Osteoblast (primary cell): ENCODE measurements around the gene CPNE8. TPM values are rescaled to one million over a fixed set of nuclear protein-coding genes. Genes with fewer than 3 reads are reported as not detected.

ENCODE experiments used
- DNase-seq: peaks from one replicate; pipeline ENCODE4 v3.0.0; 2011; ENCODE audit warnings: low spot score, mixed read lengths; ENCODE audit not compliant: insufficient read length; ENCODE audit errors: missing footprints
- H2AFZ ChIP-seq: 2 replicates; pipeline ENCODE4 v1.6.0; 2011; ENCODE audit warnings: mild to moderate bottlenecking, low read length
- H3K27ac ChIP-seq: 2 replicates; pipeline ENCODE4 v1.5.1; 2011; ENCODE audit warnings: mild to moderate bottlenecking, low read depth, low read length, moderate library complexity
- H3K27me3 ChIP-seq: 2 replicates; pipeline ENCODE4 v1.6.0; 2012; ENCODE audit warnings: mild to moderate bottlenecking, control low read depth, inconsistent platforms, low read length, moderate library complexity; ENCODE audit not compliant: insufficient read depth
- H3K36me3 ChIP-seq: 2 replicates; pipeline ENCODE4 v1.5.1; 2011; ENCODE audit warnings: mild to moderate bottlenecking, low read length, control low read depth, moderate library complexity; ENCODE audit not compliant: insufficient read depth
- H3K4me1 ChIP-seq: 2 replicates; pipeline ENCODE4 v1.5.1; 2011; ENCODE audit warnings: mild to moderate bottlenecking, low read length, control low read depth, moderate library complexity; ENCODE audit not compliant: insufficient read depth
- H3K4me2 ChIP-seq: 2 replicates; pipeline ENCODE4 v1.6.0; 2011; ENCODE audit warnings: mild to moderate bottlenecking, low read length; ENCODE audit not compliant: insufficient read depth
- H3K4me3 ChIP-seq: fragments of 200-600 bp; sonication (generic); 3 replicates; pipeline ENCODE4 v1.5.1; 2012; ENCODE audit warnings: mild to moderate bottlenecking, low read length, inconsistent platforms; ENCODE audit not compliant: insufficient read depth
- H3K79me2 ChIP-seq: 2 replicates; pipeline ENCODE4 v1.6.0; 2012; ENCODE audit warnings: mild to moderate bottlenecking, low read length, control low read depth, inconsistent platforms; ENCODE audit not compliant: insufficient read depth
- H3K9me3 ChIP-seq: 2 replicates; pipeline ENCODE4 v1.5.1; 2011; ENCODE audit warnings: low read depth, low read length, control low read depth
- H4K20me1 ChIP-seq: 2 replicates; pipeline ENCODE4 v1.6.0; 2012; ENCODE audit warnings: mild to moderate bottlenecking, low read length, control low read depth; ENCODE audit not compliant: insufficient read depth
- CTCF ChIP-seq: IDR thresholded peaks from 2 replicates; pipeline ENCODE4 v1.5.1; 2011; ENCODE audit warnings: mild to moderate bottlenecking, low read depth, low read length, moderate library complexity; ENCODE audit errors: extremely low read depth
- total RNA-seq: library from RNA; depleted of rRNA; stranded (reverse); fragments of >200 nt; gene quantifications from 2 replicates; pipeline ENCODE4 v1.2.3, GENCODE V29; 2012

The CPNE8 gene
- total RNA-seq, 1 donor = 20.6 TPM

- no peak overlapping the region for H3K4me2 ChIP-seq
- no peak for DNase-seq
- no peak for TF ChIP-seq CTCF
- no peaks in the 10 kb centered on the region for H3K27me3 ChIP-seq
- H4K20me1 ChIP-seq = no peaks in the 10 kb centered on the region
- no peaks in the 10 kb centered on the region for H3K36me3 ChIP-seq
- H3K79me2 ChIP-seq = no peaks in the 10 kb centered on the region
- no peaks in the 10 kb centered on the region for H3K4me1 ChIP-seq
- H3K27ac ChIP-seq = no peak overlapping the region
- H3K9me3 ChIP-seq = no peaks in the 10 kb centered on the region
- no peak overlapping the region for H2AFZ ChIP-seq
- no peak overlapping the region for H3K4me3 ChIP-seq
Measured at GRCh38 chr12:38926501-38926900, 21.1 kb upstream of the CPNE8 start.

- TF ChIP-seq CTCF = peak; percentile 54
- Histone ChIP-seq H3K9me3 (no peaks in the 10 kb centered on the region), H3K27me3 (no peaks in the 10 kb centered on the region), H3K36me3 (no peaks in the 10 kb centered on the region), H4K20me1 (no peaks in the 10 kb centered on the region), H3K27ac (no peak overlapping the region), H2AFZ (no peak overlapping the region), H3K4me3 (no peak overlapping the region), H3K4me2 (no peak overlapping the region), H3K4me1 (no peaks in the 10 kb centered on the region), H3K79me2 (no peaks in the 10 kb centered on the region)
- peak; percentile 67 for DNase-seq
Measured at GRCh38 chr12:38921025-38921677, 15.8 kb upstream of the CPNE8 start.

GRCh38 chr12:38919191-38919590 is 13.8 kb upstream of the CPNE8 start:
- peak overlapping the region; percentile 46 for H3K4me2 ChIP-seq
- H3K27ac ChIP-seq = no peak overlapping the region
- no peaks in the 10 kb centered on the region for H3K27me3 ChIP-seq
- H3K36me3 ChIP-seq = no peaks in the 10 kb centered on the region
- no peak overlapping the region for H3K4me3 ChIP-seq
- no peaks in the 10 kb centered on the region for H3K79me2 ChIP-seq
- no peaks in the 10 kb centered on the region for H4K20me1 ChIP-seq
- no peaks in the 10 kb centered on the region for H3K4me1 ChIP-seq
- no peak for TF ChIP-seq CTCF
- H2AFZ ChIP-seq = no peak overlapping the region
- DNase-seq = peak; percentile 77
- no peaks in the 10 kb centered on the region for H3K9me3 ChIP-seq

GRCh38 chr12:38915429-38916182 is 10.2 kb upstream of the CPNE8 start:
- Histone ChIP-seq H2AFZ (no peak overlapping the region), H3K4me3 (no peak overlapping the region), H3K4me2 (no peak overlapping the region), H3K9me3 (no peaks in the 10 kb centered on the region), H3K27ac (no peak overlapping the region), H3K27me3 (no peaks in the 10 kb centered on the region), H3K79me2 (no peaks in the 10 kb centered on the region), H3K36me3 (no peaks in the 10 kb centered on the region), H3K4me1 (no peaks in the 10 kb centered on the region), H4K20me1 (no peaks in the 10 kb centered on the region)
- TF ChIP-seq CTCF = no peak
- DNase-seq = no peak
